ENCODE measurements around the gene KIF26A.

The KIF26A gene

GRCh38 chr14:104161602-104162367, 23.4 kb downstream of the KIF26A start:
- no peak overlapping the region for H3K4me2 ChIP-seq (ENCODE audit: low read length)
- no peak overlapping the region for H3K4ac ChIP-seq (ENCODE audit: low read depth, low read length)
- H3K4me1 ChIP-seq (ENCODE audit: control insufficient read depth, low read depth, low read length), result no peaks in the 10 kb centered on the region
- no peak for DNase-seq
- no peaks in the 10 kb centered on the region for H3K36me3 ChIP-seq (ENCODE audit: control insufficient read depth, insufficient read depth, low read length)
- H3K27ac ChIP-seq (ENCODE audit: low read depth, low read length), result no peak overlapping the region
- no CpG with 5 or more reads among the region's 23 CpGs for WGBS (ENCODE audit: extremely low coverage, insufficient coverage, low lambda C conversion rate)
- H4K5ac ChIP-seq (ENCODE audit: low read length), result no peak overlapping the region
- H2BK15ac ChIP-seq (replicated peaks; ENCODE audit: low read depth), result no peak overlapping the region
- no peak overlapping the region for H3K23ac ChIP-seq (ENCODE audit: low read length)
- no peaks in the 10 kb centered on the region for H3K27me3 ChIP-seq (ENCODE audit: insufficient read depth, low read length, poor library complexity)
- no peaks in the 10 kb centered on the region for H3K79me1 ChIP-seq (ENCODE audit: low read length)
- no peaks in the 10 kb centered on the region for H3K79me2 ChIP-seq (ENCODE audit: control insufficient read depth, insufficient read depth, low read length)
- no peak overlapping the region for H3K4me3 ChIP-seq (ENCODE audit: low read length)
- no peak overlapping the region for H3K9ac ChIP-seq (ENCODE audit: low read length)
- H2BK5ac ChIP-seq (ENCODE audit: low read length), result no peak overlapping the region
- H2AK5ac ChIP-seq (ENCODE audit: low read length), result no peak overlapping the region
- no peak overlapping the region for H3K18ac ChIP-seq (ENCODE audit: low read length)
- H2BK120ac ChIP-seq (ENCODE audit: low read depth, low read length), result no peak overlapping the region
- H4K8ac ChIP-seq (ENCODE audit: low read depth, low read length), result no peak overlapping the region
- no peak overlapping the region for H3K56ac ChIP-seq (ENCODE audit: low read length)

DNA sequence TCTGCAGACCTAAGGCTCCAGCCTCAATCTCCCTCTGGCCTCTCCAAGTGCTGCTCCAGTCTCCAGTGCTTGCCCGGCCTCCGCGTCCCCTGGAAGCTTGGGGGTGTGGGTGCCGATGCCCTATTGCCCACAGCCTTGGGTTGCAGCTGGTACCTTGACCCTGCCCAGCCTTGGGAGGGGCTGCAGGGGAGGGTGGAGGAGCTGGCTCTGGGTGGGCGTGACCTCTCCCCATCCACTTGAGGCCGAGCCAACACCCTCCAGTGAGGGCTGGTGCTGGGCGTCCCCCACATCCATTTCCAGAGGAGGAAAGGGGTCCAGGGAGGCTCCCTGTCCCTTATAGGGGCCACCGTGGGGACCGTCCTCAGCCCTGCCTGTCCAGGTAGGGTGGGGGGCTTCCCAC, 24.1 kb downstream of the KIF26A start:
- Histone ChIP-seq H3K18ac (ENCODE audit: low read length) (no peak overlapping the region), H3K4me2 (ENCODE audit: low read length) (no peak overlapping the region), H3K23ac (ENCODE audit: low read length) (no peak overlapping the region), H3K56ac (ENCODE audit: low read length) (no peak overlapping the region), H4K5ac (ENCODE audit: low read length) (no peak overlapping the region), H2AK5ac (ENCODE audit: low read length) (no peak overlapping the region), H3K27me3 (ENCODE audit: insufficient read depth, low read length, poor library complexity) (no peaks in the 10 kb centered on the region), H2BK5ac (ENCODE audit: low read length) (no peak overlapping the region), H3K79me2 (ENCODE audit: control insufficient read depth, insufficient read depth, low read length) (no peaks in the 10 kb centered on the region), H3K9ac (ENCODE audit: low read length) (no peak overlapping the region), H3K4me1 (ENCODE audit: control insufficient read depth, low read depth, low read length) (no peaks in the 10 kb centered on the region), H3K4me3 (ENCODE audit: low read length) (no peak overlapping the region), H2BK120ac (ENCODE audit: low read depth, low read length) (no peak overlapping the region), H3K79me1 (ENCODE audit: low read length) (no peaks in the 10 kb centered on the region), H4K8ac (ENCODE audit: low read depth, low read length) (no peak overlapping the region), H3K36me3 (ENCODE audit: control insufficient read depth, insufficient read depth, low read length) (no peaks in the 10 kb centered on the region), H3K27ac (ENCODE audit: low read depth, low read length) (no peak overlapping the region), H2BK15ac (replicated peaks; ENCODE audit: low read depth) (no peak overlapping the region), H3K4ac (ENCODE audit: low read depth, low read length) (no peak overlapping the region)
- no peak for DNase-seq
- WGBS (ENCODE audit: extremely low coverage, insufficient coverage, low lambda C conversion rate), result no CpG with 5 or more reads among the region's 9 CpGs

DNA sequence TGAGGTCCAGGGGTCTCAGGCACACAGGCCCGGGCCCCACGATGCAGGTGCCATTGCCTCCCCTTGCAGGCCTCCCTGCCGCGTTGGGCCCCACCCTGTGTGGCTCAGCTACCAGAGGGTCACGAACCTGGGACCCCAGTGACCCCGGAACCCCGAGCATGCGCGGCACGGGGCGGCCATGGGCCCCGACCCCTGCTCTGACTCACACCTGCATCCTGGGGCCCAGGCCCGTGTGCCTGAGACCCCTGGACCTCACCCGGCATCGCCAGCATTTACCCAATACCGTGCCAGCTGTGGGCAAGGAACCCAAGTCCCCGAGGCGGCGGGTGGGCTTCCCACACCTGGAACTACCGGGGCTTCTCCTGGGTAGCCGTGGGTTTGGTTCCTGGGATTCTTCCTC, 25.2 kb downstream of the KIF26A start:
- H3K4ac ChIP-seq (ENCODE audit: low read depth, low read length), result no peak overlapping the region
- no peaks in the 10 kb centered on the region for H3K36me3 ChIP-seq (ENCODE audit: control insufficient read depth, insufficient read depth, low read length)
- H2AK5ac ChIP-seq (ENCODE audit: low read length), result no peak overlapping the region
- DNase-seq, result no peak
- H3K79me1 ChIP-seq (ENCODE audit: low read length), result no peaks in the 10 kb centered on the region
- no peaks in the 10 kb centered on the region for H3K79me2 ChIP-seq (ENCODE audit: control insufficient read depth, insufficient read depth, low read length)
- no peak overlapping the region for H3K18ac ChIP-seq (ENCODE audit: low read length)
- H3K27me3 ChIP-seq (ENCODE audit: insufficient read depth, low read length, poor library complexity), result no peaks in the 10 kb centered on the region
- WGBS (ENCODE audit: extremely low coverage, insufficient coverage, low lambda C conversion rate), result no CpG with 5 or more reads among the region's 21 CpGs
- no peak overlapping the region for H3K4me3 ChIP-seq (ENCODE audit: low read length)
- H3K4me2 ChIP-seq (ENCODE audit: low read length), result no peak overlapping the region
- H4K8ac ChIP-seq (ENCODE audit: low read depth, low read length), result no peak overlapping the region
- no peak overlapping the region for H3K27ac ChIP-seq (ENCODE audit: low read depth, low read length)
- H2BK120ac ChIP-seq (ENCODE audit: low read depth, low read length), result no peak overlapping the region
- no peak overlapping the region for H2BK5ac ChIP-seq (ENCODE audit: low read length)
- H3K4me1 ChIP-seq (ENCODE audit: control insufficient read depth, low read depth, low read length), result no peaks in the 10 kb centered on the region
- no peak overlapping the region for H3K9ac ChIP-seq (ENCODE audit: low read length)
- no peak overlapping the region for H4K5ac ChIP-seq (ENCODE audit: low read length)
- no peak overlapping the region for H2BK15ac ChIP-seq (replicated peaks; ENCODE audit: low read depth)
- no peak overlapping the region for H3K23ac ChIP-seq (ENCODE audit: low read length)
- no peak overlapping the region for H3K56ac ChIP-seq (ENCODE audit: low read length)

GRCh38 chr14:104164041-104164440, 25.7 kb downstream of the KIF26A start:
- no peak overlapping the region for H3K4ac ChIP-seq (ENCODE audit: low read depth, low read length)
- no peak overlapping the region for H2BK120ac ChIP-seq (ENCODE audit: low read depth, low read length)
- no peak overlapping the region for H3K27ac ChIP-seq (ENCODE audit: low read depth, low read length)
- H3K23ac ChIP-seq (ENCODE audit: low read length), result no peak overlapping the region
- H2AK5ac ChIP-seq (ENCODE audit: low read length), result no peak overlapping the region
- H2BK5ac ChIP-seq (ENCODE audit: low read length), result no peak overlapping the region
- H3K27me3 ChIP-seq (ENCODE audit: insufficient read depth, low read length, poor library complexity), result no peaks in the 10 kb centered on the region
- no peaks in the 10 kb centered on the region for H3K4me1 ChIP-seq (ENCODE audit: control insufficient read depth, low read depth, low read length)
- no peak overlapping the region for H2BK15ac ChIP-seq (replicated peaks; ENCODE audit: low read depth)
- no peak for DNase-seq
- H4K8ac ChIP-seq (ENCODE audit: low read depth, low read length), result no peak overlapping the region
- no peak overlapping the region for H3K4me2 ChIP-seq (ENCODE audit: low read length)
- no peak overlapping the region for H3K56ac ChIP-seq (ENCODE audit: low read length)
- WGBS (ENCODE audit: extremely low coverage, insufficient coverage, low lambda C conversion rate), result no CpG with 5 or more reads among the region's 23 CpGs
- H3K18ac ChIP-seq (ENCODE audit: low read length), result no peak overlapping the region
- no peak overlapping the region for H3K9ac ChIP-seq (ENCODE audit: low read length)
- H3K79me2 ChIP-seq (ENCODE audit: control insufficient read depth, insufficient read depth, low read length), result no peaks in the 10 kb centered on the region
- no peaks in the 10 kb centered on the region for H3K79me1 ChIP-seq (ENCODE audit: low read length)
- no peak overlapping the region for H4K5ac ChIP-seq (ENCODE audit: low read length)
- H3K4me3 ChIP-seq (ENCODE audit: low read length), result no peak overlapping the region
- no peaks in the 10 kb centered on the region for H3K36me3 ChIP-seq (ENCODE audit: control insufficient read depth, insufficient read depth, low read length)

- no CpG with 5 or more reads among the region's 9 CpGs for WGBS (ENCODE audit: extremely low coverage, insufficient coverage, low lambda C conversion rate)
- H4K5ac ChIP-seq (ENCODE audit: low read length), result no peak overlapping the region
- H3K4me1 ChIP-seq (ENCODE audit: control insufficient read depth, low read depth, low read length), result no peaks in the 10 kb centered on the region
- no peak overlapping the region for H3K4me2 ChIP-seq (ENCODE audit: low read length)
- H3K79me1 ChIP-seq (ENCODE audit: low read length), result no peaks in the 10 kb centered on the region
- H3K56ac ChIP-seq (ENCODE audit: low read length), result no peak overlapping the region
- no peak overlapping the region for H3K9ac ChIP-seq (ENCODE audit: low read length)
- no peak overlapping the region for H3K27ac ChIP-seq (ENCODE audit: low read depth, low read length)
- H3K79me2 ChIP-seq (ENCODE audit: control insufficient read depth, insufficient read depth, low read length), result no peaks in the 10 kb centered on the region
- no peak for DNase-seq
- no peak overlapping the region for H4K8ac ChIP-seq (ENCODE audit: low read depth, low read length)
- no peaks in the 10 kb centered on the region for H3K27me3 ChIP-seq (ENCODE audit: insufficient read depth, low read length, poor library complexity)
- H2BK120ac ChIP-seq (ENCODE audit: low read depth, low read length), result no peak overlapping the region
- H3K4ac ChIP-seq (ENCODE audit: low read depth, low read length), result no peak overlapping the region
- H2BK5ac ChIP-seq (ENCODE audit: low read length), result no peak overlapping the region
- H3K36me3 ChIP-seq (ENCODE audit: control insufficient read depth, insufficient read depth, low read length), result no peaks in the 10 kb centered on the region
- H2BK15ac ChIP-seq (replicated peaks; ENCODE audit: low read depth), result no peak overlapping the region
- no peak overlapping the region for H3K18ac ChIP-seq (ENCODE audit: low read length)
- H3K23ac ChIP-seq (ENCODE audit: low read length), result no peak overlapping the region
- no peak overlapping the region for H2AK5ac ChIP-seq (ENCODE audit: low read length)
- H3K4me3 ChIP-seq (ENCODE audit: low read length), result no peak overlapping the region
These were observed 26.1 kb downstream of the KIF26A start for GRCh38 chr14:104164512-104164911.

DNA sequence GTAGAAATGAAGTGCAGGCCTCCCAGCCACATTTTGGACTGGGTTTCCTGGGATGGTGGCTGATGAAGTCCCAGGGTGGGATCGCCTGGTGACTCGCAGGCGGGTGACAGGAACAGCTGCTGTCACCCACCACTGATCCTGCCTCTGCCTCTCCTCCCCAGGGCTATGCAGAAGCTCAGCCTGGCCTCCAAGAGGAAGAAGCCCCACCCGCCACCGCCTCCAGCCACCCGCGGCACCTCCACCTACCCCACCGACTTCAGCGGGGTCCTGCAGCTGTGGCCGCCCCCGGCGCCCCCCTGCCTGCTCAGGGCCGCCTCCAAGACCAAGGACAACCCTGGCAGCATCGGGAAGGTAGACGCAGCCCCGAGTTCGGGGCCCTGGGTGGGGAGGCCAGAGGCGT, 28.3 kb downstream of the KIF26A start:
- no peak overlapping the region for H3K4me2 ChIP-seq (ENCODE audit: low read length)
- no peak overlapping the region for H3K23ac ChIP-seq (ENCODE audit: low read length)
- H3K4ac ChIP-seq (ENCODE audit: low read depth, low read length), result no peak overlapping the region
- H3K18ac ChIP-seq (ENCODE audit: low read length), result no peak overlapping the region
- no peak for DNase-seq
- H2BK5ac ChIP-seq (ENCODE audit: low read length), result no peak overlapping the region
- H4K5ac ChIP-seq (ENCODE audit: low read length), result no peak overlapping the region
- no peak overlapping the region for H3K4me3 ChIP-seq (ENCODE audit: low read length)
- no peak overlapping the region for H3K9ac ChIP-seq (ENCODE audit: low read length)
- no peaks in the 10 kb centered on the region for H3K27me3 ChIP-seq (ENCODE audit: insufficient read depth, low read length, poor library complexity)
- peaks cover 5% of the 10 kb centered on the region for H3K4me1 ChIP-seq (ENCODE audit: control insufficient read depth, low read depth, low read length)
- no peak overlapping the region for H4K8ac ChIP-seq (ENCODE audit: low read depth, low read length)
- H2BK15ac ChIP-seq (replicated peaks; ENCODE audit: low read depth), result no peak overlapping the region
- WGBS (ENCODE audit: extremely low coverage, insufficient coverage, low lambda C conversion rate), result no CpG with 5 or more reads among the region's 18 CpGs
- H3K79me2 ChIP-seq (ENCODE audit: control insufficient read depth, insufficient read depth, low read length), result no peaks in the 10 kb centered on the region
- no peaks in the 10 kb centered on the region for H3K79me1 ChIP-seq (ENCODE audit: low read length)
- H3K56ac ChIP-seq (ENCODE audit: low read length), result no peak overlapping the region
- no peak overlapping the region for H2BK120ac ChIP-seq (ENCODE audit: low read depth, low read length)
- H2AK5ac ChIP-seq (ENCODE audit: low read length), result no peak overlapping the region
- H3K36me3 ChIP-seq (ENCODE audit: control insufficient read depth, insufficient read depth, low read length), result no peaks in the 10 kb centered on the region
- H3K27ac ChIP-seq (ENCODE audit: low read depth, low read length), result no peak overlapping the region
